Type B pancreatic cell (in vitro differentiated cells): Measurements from ENCODE around the gene RUNX2. TPM values are rescaled to one million over a fixed set of nuclear protein-coding genes. Genes with fewer than 3 reads are reported as not detected.

Source experiments
- DNase-seq: peaks from one replicate; pipeline ENCODE4 v3.0.0; 2021; ENCODE audit warnings: mixed read lengths; ENCODE audit not compliant: unreplicated experiment; ENCODE audit errors: extremely low spot score
- H3K27ac Mint-ChIP-seq: 2 replicates; pipeline ENCODE4 v1.8.0; 2021; ENCODE audit warnings: mild to moderate bottlenecking, mixed read lengths
- H3K27me3 Mint-ChIP-seq: 2 replicates; pipeline ENCODE4 v1.8.0; 2021; ENCODE audit warnings: mixed read lengths
- H3K36me3 Mint-ChIP-seq: 2 replicates; pipeline ENCODE4 v1.8.0; 2021; ENCODE audit warnings: mixed read lengths
- H3K4me1 Mint-ChIP-seq: one replicate; pipeline ENCODE4 v1.8.0; 2021; ENCODE audit warnings: mixed read lengths; ENCODE audit not compliant: unreplicated experiment
- H3K4me3 Mint-ChIP-seq: 2 replicates; pipeline ENCODE4 v1.8.0; 2021; ENCODE audit warnings: mild to moderate bottlenecking, mixed read lengths
- H3K9me3 Mint-ChIP-seq: 2 replicates; pipeline ENCODE4 v1.8.0; 2021; ENCODE audit warnings: mixed read lengths
- total RNA-seq: library from RNA; stranded (reverse); gene quantifications from 2 replicates; pipeline ENCODE4 v1.2.1, GENCODE V29; 2021; ENCODE audit warnings: low replicate concordance
- TF ChIP-seq, protein P1 (sequence below): fragments of 200-600 bp; sonication (generic); conservative IDR thresholded peaks from 2 replicates; pipeline ENCODE4 v1.5.0; 2021; ENCODE audit warnings: antibody characterized with exemption, mild to moderate bottlenecking

RUNX2 gene
- total RNA-seq, 1 donor from 2014 or later = 6.0 TPM

DNA sequence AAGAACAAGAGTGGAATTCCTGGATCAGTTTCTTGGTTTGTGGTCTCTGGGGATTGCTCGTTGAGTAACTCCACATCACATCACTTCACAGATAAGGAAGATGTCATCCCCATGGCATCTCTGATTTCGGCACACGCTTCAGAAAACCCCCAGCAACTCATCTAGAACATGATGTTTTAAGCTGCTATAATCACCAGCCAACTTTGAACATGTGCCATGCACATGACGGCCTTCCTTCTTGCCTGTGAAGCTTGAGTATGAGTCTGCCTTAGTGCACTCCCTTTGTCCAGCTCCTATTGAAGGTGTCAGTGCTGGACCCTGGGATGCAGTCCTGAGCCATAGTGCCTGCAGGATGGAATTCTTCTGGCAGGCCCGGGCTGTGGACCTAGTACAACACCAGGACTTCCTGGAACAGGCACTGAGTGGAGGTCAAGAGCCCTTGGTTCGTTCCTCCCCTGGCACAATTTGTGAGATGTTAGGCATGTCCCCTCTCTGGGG, 281.1 kb downstream of the RUNX2 start:
- DNase-seq = no peak
- Mint-ChIP-seq H3K27me3 (no peaks in the 10 kb centered on the region), H3K9me3 (peaks cover 2% of the 10 kb centered on the region), H3K27ac (peak overlapping the region; percentile 97), H3K36me3 (no peaks in the 10 kb centered on the region), H3K4me3 (no peak overlapping the region), H3K4me1 (peaks cover 43% of the 10 kb centered on the region)
- TF ChIP-seq, protein P1, sequence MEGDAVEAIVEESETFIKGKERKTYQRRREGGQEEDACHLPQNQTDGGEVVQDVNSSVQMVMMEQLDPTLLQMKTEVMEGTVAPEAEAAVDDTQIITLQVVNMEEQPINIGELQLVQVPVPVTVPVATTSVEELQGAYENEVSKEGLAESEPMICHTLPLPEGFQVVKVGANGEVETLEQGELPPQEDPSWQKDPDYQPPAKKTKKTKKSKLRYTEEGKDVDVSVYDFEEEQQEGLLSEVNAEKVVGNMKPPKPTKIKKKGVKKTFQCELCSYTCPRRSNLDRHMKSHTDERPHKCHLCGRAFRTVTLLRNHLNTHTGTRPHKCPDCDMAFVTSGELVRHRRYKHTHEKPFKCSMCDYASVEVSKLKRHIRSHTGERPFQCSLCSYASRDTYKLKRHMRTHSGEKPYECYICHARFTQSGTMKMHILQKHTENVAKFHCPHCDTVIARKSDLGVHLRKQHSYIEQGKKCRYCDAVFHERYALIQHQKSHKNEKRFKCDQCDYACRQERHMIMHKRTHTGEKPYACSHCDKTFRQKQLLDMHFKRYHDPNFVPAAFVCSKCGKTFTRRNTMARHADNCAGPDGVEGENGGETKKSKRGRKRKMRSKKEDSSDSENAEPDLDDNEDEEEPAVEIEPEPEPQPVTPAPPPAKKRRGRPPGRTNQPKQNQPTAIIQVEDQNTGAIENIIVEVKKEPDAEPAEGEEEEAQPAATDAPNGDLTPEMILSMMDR = no peak

DNA sequence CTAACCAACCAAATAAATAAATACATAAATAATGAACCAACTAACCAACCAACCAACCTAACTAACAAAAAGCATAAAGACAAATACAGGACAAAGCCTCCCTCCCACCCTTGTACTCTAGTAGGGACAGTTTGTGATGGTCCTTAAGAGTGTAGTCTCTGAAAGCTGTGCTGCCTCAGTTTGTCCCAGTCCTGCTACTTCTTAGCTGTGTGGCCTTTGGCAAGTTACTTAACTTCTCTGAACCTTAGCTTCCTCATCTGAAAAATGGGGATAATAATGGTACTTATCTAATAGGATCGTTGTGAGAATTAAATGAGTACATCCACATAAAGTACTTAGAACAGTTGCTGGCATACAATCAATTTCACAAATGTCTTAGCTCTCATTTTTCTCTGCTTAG, 282.2 kb downstream of the RUNX2 start:
- Mint-ChIP-seq H3K4me1 (peaks cover 43% of the 10 kb centered on the region), H3K9me3 (no peaks in the 10 kb centered on the region), H3K27me3 (no peaks in the 10 kb centered on the region), H3K4me3 (no peak overlapping the region), H3K27ac (peak overlapping the region; percentile 86), H3K36me3 (no peaks in the 10 kb centered on the region)
- TF ChIP-seq, protein P1 = no peak
- no peak for DNase-seq

DNA sequence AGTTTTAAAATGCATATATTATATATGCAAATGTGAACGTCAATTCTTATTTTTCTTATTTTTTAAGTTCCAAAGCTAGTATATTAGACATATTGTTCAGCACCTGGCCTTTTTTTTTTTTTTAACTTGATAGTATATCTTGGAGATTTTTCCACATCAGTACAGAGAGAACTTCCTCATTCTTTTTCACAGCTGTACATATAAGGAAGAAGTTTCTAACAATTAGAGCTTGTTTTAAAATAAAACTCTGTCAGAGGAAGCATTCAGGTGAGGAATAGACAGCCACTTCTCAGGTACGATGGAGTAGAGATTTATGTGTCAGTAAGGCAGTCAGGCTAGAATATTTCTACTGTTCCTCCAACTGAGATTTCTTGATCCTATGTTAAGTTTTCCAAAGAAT, 282.7 kb downstream of the RUNX2 start:
- Mint-ChIP-seq H3K4me1 (peaks cover 42% of the 10 kb centered on the region), H3K36me3 (no peaks in the 10 kb centered on the region), H3K4me3 (peak overlapping the region; percentile 12), H3K27ac (peak overlapping the region; percentile 86), H3K9me3 (no peaks in the 10 kb centered on the region), H3K27me3 (no peaks in the 10 kb centered on the region)
- TF ChIP-seq, protein P1 = no peak
- no peak for DNase-seq

DNA sequence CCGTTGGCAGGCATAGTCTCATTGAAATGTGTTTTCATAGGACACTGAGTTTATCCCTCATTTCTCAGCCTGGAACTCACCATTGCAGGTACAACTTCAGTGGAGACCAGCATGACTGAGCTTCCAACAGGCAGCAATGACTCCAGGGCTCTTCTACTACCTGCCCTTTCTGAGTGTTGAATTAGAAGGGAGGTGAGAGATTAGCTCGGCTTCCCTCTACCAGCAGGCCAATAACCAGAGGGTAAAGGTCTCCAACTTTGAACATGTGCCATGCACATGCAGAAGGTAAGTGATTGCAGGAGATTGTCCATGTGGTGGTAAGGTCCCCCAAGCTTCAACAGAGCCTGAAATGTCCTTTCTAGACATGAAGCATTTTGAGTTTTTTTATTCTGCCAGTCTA, 283.4 kb downstream of the RUNX2 start:
- DNase-seq = no peak
- Mint-ChIP-seq H3K4me1 (peaks cover 38% of the 10 kb centered on the region), H3K27me3 (peaks cover 3% of the 10 kb centered on the region), H3K4me3 (no peak overlapping the region), H3K9me3 (no peaks in the 10 kb centered on the region), H3K36me3 (no peaks in the 10 kb centered on the region), H3K27ac (peak overlapping the region; percentile 86)
- TF ChIP-seq, protein P1 = no peak

DNA sequence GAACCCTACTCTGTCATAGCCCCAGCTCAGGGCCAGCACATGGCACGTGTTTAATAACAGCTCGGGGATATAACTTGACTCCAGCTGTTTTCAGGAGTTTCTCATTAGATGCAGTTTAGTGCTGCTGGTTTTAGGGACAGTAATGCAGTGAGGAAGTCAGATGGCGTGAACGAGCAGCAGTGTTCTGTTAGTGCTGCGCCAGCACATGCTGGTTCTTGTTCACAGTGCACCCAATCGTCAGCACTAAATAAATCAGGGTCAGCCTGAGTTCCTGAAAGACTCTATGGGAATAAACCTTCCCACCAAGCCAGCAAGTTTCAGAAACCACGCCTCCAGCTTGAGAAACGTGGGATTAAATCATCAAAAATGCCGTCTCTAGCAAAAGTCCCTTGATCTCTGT, 285.5 kb downstream of the RUNX2 start:
- Mint-ChIP-seq H3K4me1 (peaks cover 26% of the 10 kb centered on the region), H3K27ac (peak overlapping the region; percentile 33), H3K9me3 (no peaks in the 10 kb centered on the region), H3K4me3 (peak overlapping the region; percentile 16), H3K36me3 (no peaks in the 10 kb centered on the region), H3K27me3 (peaks cover 3% of the 10 kb centered on the region)
- DNase-seq = no peak
- TF ChIP-seq, protein P1 = no peak
